Esophagus muscularis mucosa (tissue), 4 donors: ENCODE measurements around the gene STK24.

Source experiments
- EP300 ChIP-seq: sonication (generic); formaldehyde crosslinking; IDR thresholded peaks from one replicate; pipeline ENCODE4 v1.6.1; 2017; ENCODE audit warnings: antibody characterized with exemption
- POLR2A ChIP-seq: fragments of 450-650 bp; IDR thresholded peaks from one replicate; pipeline ENCODE4 v1.6.1; 2017; ENCODE audit warnings: antibody characterized with exemption, moderate library complexity, mild to moderate bottlenecking, low read depth
- POLR2AphosphoS5 ChIP-seq, 2 donors: sonication (generic); formaldehyde crosslinking; IDR thresholded peaks; one replicate each; pipeline ENCODE4 v1.6.1; 2017; ENCODE audit warnings: antibody characterized with exemption in 2 of 2
- TF ChIP-seq, protein P1 (sequence below), 3 experiments: fragments of 200-600 bp in 2 of 3; fragments of 450-650 bp in 1 of 3; sonication (generic) in 2 of 3; IDR thresholded peaks; one replicate each; pipeline ENCODE4 v1.5.1; 2017 to 2019; ENCODE audit warnings: antibody characterized with exemption in 3 of 3, mild to moderate bottlenecking in 2 of 3, moderate library complexity in 1 of 3

DNA sequence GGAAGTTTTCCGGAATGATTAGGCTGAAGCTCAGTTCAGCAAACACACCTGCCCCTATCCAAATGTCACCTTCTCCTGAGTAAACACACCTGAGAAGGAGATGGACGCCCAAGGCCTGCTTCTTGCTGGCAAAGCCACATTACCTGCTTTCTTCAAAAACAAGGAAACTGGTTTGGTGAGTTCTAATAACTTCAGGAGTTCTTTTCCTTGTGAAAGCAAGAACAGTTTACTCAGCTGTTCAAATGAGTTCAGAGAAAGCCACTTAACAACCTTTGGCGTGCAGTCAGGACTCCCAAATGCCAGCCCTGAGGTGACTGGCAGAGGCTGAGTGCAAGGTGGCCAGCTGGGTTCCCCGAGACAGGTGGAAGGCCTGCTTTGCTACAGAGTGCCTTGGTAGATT is 160.5 kb downstream of the STK24 start:
- TF ChIP-seq POLR2AphosphoS5 (IDR thresholded peaks at IDR 0.05) (no peak), EP300 (no peak), POLR2A (no peak)
- TF ChIP-seq, protein P1, sequence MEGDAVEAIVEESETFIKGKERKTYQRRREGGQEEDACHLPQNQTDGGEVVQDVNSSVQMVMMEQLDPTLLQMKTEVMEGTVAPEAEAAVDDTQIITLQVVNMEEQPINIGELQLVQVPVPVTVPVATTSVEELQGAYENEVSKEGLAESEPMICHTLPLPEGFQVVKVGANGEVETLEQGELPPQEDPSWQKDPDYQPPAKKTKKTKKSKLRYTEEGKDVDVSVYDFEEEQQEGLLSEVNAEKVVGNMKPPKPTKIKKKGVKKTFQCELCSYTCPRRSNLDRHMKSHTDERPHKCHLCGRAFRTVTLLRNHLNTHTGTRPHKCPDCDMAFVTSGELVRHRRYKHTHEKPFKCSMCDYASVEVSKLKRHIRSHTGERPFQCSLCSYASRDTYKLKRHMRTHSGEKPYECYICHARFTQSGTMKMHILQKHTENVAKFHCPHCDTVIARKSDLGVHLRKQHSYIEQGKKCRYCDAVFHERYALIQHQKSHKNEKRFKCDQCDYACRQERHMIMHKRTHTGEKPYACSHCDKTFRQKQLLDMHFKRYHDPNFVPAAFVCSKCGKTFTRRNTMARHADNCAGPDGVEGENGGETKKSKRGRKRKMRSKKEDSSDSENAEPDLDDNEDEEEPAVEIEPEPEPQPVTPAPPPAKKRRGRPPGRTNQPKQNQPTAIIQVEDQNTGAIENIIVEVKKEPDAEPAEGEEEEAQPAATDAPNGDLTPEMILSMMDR (IDR thresholded peaks at IDR 0.05), result no peak
